NCI-H187 treated with DMSO at 0.1 percent for 48 hours (cell line): ENCODE measurements around the gene WDR35.

ENCODE experiments used
- DNase-seq: peaks from one replicate; lab custom pipeline; 2025; lab: John Stamatoyannopoulos, UW

WDR35 gene

DNA sequence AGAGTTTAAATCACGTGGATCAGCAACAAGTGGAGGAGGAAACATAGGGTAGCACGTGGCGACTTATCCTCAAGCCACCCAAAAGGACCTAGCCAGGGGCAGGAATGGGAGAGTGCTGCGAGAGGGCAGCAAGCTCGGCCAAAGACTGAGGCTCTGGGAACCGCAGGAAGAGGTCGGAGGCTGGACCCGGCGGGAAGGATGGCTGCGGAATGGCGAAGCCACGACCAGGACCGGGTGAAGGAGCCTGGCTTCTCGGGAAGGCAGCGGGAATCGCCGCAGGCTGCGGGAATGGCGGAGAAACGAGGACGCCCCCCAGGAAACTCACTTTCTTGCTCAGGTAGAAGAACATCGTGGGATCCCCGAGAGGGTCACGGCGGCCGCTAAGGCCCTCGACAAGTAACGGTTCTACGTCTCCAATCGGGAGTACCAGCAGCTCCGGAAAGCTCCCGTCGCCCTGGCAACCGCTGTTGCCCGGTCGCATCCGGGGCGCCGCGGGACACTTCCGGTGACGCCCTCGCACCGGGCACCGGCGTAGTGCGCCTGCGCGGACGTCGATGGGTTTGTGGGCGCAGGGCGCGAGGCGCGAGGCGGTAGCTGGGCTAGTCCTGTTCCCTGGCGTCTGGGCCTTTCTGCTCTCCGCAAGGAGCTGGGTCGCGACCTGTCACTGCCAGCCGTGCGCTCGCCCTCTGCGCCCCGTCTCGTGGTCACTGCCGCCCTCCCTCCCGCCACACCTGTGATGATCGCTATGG, at the start of gene WDR35:
WDR35 (minus strand) TSS at position 439 of the 749 bp plus-strand sequence; CDS start at position 349, 90 bp downstream.
- DNase-seq: peak; percentile 64

DNA sequence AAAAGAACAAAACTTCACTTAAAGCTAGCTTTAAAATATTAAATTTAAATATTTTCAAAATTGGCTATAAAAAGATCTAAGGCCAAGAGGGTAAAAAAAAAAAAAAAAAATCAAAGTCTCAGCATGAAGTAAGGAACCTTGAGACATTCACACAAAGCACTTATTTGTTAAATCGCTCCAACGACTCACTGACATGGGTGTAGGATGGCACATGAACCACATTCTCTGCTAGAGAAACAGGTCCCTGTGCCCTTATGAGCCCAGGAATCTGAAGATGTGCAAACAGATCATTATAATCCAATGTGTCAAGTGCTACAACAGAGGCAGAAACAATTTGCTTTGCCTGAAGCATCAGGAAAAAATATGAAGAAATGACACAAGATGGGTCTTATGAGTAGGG, 47.8 kb upstream of the WDR35 start:
- DNase-seq: no peak

DNA sequence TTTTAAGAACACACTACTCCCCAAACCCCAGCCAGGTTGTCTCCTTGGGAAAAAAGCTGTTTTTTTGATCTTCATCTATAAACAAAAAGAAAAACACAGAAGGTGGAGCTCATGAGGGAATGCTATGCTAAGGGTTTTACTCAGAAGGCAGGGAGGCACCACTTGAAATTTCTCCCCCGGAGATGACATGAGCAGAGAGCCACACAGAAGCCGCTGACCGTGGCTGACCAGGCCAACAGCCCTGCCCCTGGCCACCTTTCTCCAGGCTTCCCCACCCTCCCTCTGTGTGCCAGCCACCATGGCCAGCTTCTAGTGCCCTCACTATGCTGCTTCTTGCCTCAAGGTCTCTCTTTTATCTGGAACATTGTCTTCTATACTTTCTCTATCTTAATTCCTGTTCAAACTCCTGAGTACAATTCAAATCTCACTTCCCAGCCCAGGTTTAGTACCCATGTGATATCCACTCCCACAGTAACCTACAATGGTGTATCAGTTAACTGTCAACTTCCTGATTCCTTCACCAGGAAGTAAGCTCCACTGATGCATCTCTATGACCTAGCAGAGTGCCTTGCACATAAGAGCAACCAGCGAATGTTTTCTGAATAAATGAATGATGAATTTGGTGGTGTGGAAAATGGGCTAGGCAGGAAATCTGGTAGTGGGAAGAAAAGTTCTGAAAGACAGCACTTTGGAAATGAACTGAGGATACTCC, 46.2 kb upstream of the WDR35 start:
- no peak for DNase-seq

DNA sequence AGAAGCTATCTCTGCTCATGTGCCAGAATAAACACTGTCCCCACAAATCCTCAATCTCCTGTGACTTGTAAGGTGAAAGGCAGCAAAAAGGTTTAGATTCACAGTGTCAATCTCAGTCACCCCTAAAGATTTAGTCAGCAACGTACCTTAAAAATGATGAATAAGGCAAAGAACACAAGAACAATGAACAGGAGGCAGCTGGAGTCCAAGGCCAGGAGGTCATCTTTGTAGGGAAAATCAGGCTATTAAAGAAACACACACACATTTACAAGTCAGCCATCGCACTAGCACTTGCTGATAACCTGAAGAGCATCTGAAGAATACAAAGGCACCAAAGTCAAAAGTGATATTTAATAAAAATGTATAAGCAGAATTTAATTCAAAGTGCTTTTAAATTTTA, 44.9 kb upstream of the WDR35 start:
- no peak for DNase-seq

DNA sequence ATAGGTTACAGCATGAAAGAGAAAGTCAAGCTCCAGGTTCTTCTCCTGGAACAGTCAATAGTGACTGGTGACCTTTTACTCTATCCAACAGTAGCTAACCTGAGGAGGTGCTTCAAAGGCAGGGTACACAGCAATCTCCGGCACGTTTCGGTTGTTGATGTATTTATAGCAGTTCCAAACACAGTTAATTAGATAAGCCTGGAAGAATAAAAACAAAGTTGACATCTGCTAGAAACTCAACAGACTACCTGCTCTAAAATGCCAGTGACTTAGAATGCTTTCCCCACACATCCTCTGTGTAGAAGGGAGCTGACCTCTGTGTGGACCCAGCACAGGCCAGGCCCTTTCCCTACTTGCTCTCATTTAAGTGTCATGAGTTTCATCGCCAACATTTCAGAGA, 44.3 kb upstream of the WDR35 start:
- no peak for DNase-seq

DNA sequence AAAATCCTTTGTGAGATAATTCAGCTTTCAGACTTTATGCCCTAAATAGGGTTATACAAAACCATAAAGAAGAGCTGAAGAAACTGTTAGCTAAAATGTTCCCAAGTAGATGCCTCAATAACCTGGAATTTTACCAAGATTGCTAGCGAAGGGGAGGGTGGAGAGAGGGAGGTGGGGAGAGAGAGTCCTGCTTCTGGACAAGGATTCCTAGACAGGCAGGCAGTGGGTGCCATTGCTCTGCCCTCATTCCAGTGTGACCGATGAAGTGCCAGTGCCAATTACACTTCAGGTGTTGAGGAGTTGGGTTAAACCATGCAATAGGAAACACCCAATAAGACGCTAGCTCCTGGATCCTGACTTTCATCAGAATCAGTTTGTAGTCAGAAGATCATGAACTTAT, 43.4 kb upstream of the WDR35 start:
- DNase-seq: no peak

DNA sequence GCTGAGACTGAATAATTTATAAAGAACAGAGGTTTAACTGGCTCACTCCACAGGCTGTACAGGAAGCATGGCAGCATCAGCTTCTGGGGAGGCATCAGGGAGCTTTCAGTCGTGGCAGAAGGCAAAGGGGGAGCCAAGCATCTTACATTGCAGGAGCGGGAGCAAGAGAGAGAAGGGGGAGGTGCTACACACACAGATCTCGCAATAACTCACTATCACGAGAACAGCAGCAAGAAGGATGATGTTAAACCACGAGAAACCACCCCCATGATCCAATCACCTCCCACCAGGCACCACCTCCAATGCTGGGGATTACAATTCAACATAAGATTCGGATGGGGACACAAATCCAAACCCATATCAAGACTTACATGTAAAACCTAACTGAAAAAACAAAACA, 40.3 kb upstream of the WDR35 start:
- no peak for DNase-seq

DNA sequence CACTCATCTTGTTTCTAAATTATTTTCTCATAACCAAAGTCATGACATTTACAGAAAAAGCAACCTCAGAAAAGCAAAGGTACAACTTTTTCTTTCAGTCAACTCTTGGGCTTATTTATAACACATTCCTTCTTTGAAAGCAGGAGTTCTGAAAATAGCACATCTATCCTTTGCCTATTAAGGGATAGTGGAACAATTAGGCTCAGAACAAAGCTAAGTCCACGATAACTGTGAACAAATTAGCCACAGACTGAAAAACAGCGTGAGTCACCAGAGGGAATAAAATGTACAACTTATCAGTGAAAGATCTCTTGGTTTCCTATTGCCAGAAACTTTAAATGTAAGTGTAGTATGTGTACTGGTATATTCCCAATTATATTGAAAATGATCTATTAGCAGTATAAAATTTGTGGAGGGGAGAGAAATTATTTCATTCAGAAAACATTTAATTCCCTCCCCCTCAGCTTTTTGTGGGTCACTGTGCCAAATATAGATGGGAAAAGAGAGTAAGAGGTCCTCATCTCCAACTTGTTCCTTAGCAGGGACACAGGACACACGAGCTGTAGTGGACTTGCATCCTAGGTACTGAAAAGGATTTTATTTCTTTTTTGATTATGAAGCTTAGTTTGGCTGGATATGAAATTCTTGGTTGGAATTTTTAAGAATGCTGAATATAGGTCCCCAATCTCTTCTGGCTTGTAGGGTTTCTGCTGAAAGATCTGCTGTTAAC, 38.0 kb upstream of the WDR35 start:
- no peak for DNase-seq

DNA sequence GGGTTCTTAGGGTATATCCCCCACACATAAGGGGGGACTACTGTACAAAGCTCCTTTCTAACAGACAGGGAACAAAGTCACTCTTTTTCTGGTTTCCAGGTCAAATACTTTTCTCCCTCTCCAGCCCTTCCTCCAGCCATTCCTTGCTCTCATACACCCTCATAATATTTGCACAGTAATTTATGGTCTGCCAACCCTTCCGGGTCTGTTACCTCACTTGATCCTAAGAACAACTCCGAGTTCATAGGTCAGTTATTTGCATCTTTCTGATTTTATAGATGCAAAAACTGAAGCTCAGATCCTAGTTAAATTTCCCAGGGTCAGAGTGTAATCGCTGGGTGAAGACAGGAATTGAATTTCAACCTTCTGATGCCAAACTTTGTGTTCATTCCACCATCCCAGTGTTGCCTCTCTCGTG, 37.4 kb upstream of the WDR35 start:
- no peak for DNase-seq

DNA sequence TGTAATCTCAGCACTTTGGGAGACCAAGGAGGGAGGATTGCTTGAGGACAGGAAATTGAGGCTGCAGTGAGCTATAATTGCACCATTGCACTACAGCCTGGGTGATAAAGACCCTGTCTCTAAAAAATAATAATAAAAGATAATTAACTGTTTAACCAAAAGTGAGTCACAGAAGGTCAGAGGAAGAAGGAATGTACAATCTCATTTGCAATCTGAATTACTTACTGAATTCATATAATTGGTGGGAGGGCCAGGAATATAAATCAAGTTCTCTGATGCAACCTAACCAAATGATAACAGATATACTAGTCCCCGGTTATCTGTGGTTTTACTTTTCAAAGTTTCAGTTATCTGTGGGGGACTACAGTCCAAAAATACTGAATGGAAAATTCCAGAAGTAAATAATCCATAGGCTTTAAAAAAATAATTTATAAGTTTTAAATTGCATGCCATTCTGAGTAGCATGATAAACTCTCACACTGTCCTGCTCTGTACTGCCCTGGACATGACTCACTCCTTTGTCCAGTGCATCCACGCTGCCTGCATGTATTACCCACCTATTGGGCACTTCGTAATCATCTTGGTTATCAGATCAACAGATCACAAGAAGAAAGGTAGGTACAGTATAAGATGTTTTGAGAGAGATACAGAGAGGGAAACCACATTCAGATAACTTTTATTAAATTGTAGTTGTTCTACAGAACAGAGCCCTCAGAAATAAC, 35.3 kb upstream of the WDR35 start:
- DNase-seq: no peak

DNA sequence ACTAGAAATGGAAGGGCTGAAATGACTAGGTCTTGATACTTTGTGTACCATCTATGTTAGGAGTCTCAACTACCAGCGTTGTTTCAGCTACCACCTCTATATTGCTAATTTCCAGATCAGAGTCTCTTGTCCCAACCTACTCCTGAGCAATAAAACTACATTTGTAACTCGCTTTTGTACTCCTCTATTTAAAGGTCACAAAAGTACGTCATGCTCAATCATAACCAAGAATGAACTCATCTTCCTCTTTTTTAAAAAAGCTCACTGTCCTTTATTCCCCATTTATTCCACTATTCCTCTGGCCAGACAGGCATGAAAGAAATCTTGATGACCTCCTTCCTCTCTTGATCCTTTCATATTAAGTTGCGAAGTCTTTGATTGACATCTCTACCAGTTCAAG, 33.8 kb upstream of the WDR35 start:
- no peak for DNase-seq

DNA sequence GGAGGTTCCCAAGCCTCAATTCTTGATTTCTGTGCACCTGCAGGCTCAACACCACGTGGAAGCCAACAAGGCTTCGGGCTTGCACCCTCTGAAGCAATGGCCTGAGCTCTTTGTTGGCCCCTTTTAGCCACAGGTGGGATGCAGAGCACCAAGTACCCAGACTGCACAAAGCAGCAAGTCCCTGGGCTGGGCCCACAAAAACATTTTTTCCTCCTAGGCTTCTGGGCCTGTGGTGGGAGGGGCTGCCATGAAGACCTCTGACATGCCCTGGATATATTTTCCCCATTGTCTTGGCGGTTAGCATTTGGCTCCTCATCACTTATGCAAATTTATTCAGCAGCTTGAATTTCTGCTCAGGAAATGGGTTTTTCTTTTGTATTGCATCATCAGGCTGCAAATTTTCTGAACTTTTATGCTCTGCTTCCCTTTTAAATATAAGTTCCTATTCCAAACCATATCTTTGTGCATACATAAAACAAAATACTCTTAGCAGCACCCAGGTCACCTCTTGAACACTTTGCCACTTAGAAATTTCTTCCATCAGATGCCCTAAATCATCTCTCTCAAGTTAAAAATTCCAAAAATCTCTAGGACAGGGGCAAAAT, 31.6 kb upstream of the WDR35 start:
- no peak for DNase-seq

DNA sequence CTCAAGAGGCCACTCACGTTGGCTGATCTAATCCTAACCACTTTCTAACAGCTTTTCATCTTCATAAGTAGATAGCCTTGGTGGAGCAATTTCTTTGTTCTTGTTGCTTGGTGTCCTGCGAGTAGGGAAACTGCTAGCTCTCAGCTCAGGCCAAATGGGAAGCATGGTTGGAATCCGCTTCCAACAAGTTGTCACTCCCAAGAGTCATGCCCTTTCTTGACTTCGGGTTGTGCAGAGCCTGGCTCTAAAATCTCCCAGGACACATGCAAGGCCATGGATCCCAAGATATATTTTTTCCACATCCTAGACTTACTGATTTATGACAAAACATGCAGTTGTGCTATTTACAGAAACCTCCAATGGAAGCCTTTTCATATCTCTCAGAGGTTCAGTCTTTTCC, 29.8 kb upstream of the WDR35 start:
- no peak for DNase-seq

DNA sequence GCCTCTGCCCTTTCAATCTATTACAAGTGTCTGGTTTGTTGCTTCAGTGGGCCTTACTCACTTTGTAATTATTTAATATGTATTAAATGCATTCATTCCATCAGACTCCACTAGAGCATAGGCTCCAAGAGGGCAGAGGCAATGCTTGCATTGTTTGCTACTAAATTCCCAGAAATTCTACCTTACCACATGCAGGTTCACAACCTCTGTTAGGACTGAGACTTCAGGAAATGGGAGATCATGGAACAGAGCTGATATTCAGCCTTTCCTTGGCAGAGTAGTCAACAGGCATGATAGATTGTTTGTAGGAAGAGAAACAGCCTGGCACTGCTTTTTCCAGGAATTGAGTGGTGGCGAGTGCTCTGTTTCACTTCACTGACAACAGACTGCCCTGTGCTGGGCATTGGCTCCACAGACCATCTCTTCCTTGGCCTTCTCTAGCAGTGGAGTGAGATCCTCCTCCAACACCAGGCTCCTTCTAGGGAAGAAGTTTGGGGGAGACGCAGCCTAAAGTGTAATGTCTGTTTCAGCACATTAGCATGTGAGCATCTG, 28.8 kb upstream of the WDR35 start:
- DNase-seq: no peak

DNA sequence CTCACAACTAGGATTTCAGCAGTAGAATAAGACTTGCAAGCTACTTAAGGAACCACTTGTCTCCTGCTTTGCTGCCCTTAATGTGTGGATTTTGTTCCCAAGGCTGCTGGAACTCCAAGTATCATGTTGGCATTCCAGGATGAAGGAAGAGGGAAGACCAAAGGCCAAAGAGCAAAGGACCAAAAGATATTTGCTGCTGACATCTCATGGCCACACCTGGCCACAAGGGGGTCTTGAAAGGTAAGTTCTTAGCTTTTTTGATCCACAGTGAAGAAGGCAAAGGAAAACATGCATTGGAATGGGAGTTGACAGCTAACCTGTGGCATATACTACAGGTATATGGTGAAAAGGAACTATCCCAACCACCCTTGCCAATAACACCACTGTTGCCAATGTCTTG, 26.4 kb upstream of the WDR35 start:
- no peak for DNase-seq

DNA sequence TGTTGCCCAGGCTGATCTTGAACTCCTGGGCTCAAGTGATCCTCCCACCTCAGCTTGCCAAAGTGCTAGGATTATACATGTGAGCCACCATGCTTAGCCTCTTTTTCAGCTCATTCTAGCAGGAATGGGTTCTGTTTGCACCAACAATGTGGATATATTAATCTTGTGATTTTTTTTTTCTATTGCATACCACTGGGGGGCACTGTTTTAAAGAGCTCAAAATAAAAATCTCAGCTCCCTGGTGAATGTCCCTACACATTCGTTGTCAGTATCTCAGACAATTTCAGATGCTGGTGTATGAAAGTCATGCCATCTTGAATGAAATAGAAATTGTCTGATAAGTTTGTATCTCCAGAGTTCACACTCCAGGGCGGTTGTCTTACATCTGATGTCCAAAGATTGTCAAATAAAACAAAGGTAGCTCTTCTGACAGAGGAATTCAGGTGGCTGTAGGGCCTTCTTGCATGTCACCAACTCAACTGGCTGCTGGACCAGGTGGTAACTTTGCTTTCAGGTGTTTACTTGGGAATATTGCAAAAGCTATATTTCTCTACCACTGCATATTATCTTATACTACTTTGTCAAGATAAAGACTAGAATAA, 25.7 kb upstream of the WDR35 start:
- DNase-seq: no peak

DNA sequence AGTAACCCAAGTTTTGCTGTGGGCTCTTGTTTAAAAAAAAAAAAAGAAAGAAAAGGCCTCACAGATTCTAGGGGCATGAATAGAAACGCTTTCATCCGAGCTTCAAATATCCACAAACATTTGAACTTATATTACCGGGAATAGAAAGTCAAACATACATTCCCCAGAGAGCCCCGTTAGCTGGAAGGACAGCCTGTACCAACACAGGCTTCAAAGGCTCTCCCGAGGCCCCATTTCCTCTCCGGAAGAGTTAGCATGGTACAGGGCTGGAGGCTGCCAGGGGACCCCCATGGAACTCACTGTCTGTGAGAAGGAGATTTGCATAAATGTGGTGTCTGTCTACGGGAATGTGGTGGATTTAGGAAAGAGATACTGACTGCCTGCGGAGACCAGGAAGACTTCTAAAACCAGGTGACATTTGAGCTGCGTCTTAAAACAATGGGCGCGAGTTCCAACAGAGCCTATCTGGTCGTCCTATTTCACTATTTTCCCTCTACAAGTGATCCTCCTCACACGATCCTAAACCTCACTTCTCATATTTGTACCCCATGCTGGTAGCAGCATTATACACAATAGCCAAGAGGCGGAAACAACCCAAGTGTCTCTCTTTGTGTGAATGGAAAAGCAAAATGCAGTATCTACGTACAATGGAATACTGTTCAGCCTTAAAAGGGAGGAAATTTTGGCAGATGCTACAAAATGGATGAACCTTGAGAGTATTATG, 23.4 kb upstream of the WDR35 start:
- no peak for DNase-seq

DNA sequence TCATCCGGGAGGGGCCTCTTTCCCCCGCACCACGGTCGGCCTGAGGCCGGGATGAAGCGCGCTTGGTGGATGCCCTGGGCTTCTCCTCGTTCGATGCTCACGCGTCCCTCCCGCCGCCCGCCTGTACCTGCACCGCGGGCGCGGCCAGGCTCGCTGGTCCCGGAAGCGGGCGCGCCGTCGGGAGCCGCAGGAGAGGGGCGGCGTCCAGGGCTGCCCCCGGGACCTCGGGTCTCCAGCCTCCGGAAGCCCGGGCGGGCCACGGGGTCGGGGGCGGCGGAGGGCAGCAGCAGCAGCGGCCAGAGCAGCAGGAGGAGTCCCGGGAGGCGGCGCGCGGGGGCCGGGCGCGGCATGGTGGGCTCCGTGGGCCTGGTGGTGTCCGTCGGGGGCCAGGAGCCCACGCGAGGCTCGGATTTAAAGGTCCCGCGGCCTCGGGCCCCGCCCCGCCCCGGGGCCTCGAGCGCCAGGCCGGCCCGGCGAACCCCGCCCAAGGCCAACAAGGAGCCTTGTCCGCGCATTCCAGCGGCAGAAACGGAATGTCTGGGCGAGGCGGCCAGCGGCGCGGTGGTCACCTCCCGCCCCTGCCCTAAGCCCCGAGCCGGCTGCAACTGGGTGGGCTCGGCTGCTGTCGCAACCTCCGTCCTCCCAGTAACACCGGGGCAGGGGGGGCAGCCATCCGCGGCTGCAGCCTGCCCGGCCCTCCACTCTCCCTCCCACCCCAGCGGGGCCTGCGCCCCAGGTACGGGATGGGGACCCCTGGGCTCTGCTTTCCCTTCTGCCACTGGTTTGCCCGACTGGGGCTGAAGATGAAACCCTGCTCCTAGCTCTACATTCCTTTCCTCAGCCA, 22.6 kb upstream of the WDR35 start, which contains the start of gene MATN3:
MATN3 (minus strand) TSS at position 387 of the 844 bp plus-strand sequence; CDS start at position 350, 37 bp downstream.
- DNase-seq: no peak

DNA sequence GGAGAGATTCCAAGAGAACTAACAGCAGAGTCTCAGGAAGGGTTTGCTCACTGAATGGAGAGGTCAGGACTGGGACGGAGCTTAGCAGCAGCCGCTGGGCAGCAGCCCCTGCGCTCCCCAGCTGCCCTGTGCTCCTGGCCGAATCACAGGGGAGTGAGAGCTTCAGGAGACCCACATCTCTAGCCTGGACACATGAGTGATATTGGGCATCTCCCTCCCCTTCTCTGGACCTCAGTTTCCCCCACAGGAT, 22.1 kb upstream of the WDR35 start:
- no peak for DNase-seq
